ENCODE data around the gene ANKRD24. TPM values are rescaled to one million over a fixed set of nuclear protein-coding genes. Genes with fewer than 3 reads are reported as not detected.
"Not testable (repeated sequence)": the region's sequence is repeated elsewhere in the genome, so short reads cannot be mapped to it uniquely, and the experiment has no call there.

Gene ANKRD24
- total RNA-seq, 1 experiment from 2014 or later, result 0.33 TPM

DNA sequence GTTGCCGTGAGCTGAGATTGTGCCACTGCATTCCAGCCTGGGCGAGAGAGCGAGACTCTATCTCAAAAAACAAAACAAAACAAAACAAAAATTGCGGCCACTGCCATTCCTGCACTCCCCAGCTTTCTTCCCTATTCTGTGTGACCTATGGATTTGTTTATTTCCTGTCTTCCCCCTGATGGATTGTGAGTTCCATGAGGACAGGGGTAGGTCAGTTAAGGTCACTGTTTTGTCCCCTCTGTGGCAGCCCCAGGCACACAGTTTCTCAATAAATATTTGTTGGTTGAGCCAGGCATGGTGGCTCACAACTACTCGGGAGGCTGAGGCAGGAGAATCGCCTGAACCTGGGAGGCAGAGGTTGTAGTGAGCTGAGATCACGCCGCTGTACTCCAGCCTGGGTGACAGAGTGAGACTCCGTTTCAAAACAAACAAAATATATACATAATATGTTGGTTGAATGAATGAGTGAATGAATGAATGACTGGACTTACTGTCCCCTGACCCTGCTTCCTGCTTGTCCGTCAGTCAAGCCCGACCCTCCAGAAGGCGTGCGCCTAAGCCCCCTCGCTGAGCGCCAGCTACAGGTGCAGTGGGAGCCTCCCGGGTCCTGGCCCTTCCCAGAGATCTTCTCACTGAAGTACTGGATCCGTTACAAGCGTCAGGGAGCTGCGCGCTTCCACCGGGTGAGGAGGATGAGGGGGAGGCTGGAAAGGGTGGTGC is 51.8 kb downstream of the ANKRD24 start:
- CTCF ChIA-PET, result no interaction called here

DNA sequence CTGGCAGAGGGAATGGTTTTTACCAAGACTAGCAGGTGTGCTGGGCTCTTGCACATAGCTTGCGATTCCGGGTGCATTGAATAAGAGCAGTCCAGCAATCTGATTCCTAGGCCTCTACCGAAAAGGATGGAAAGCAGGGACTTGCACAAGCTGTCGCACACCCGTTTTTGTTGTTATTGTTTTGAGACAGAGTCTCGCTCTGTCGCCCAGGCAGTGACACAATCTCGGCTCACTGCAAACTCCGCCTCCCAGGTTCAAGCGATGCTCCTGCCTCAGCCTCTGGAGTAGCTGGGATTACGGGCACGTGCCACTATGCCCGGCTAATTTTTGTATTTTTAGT is 52.3 kb downstream of the ANKRD24 start:
- TF ChIP-seq EZH2 (IDR thresholded peaks at IDR 0.05; ENCODE audit: low read length, unreplicated experiment) (no peak), EZH2phosphoT487 (IDR thresholded peaks at IDR 0.05; ENCODE audit: borderline replicate concordance, low read length) (no peak)
- TF ChIP-seq, protein P1, sequence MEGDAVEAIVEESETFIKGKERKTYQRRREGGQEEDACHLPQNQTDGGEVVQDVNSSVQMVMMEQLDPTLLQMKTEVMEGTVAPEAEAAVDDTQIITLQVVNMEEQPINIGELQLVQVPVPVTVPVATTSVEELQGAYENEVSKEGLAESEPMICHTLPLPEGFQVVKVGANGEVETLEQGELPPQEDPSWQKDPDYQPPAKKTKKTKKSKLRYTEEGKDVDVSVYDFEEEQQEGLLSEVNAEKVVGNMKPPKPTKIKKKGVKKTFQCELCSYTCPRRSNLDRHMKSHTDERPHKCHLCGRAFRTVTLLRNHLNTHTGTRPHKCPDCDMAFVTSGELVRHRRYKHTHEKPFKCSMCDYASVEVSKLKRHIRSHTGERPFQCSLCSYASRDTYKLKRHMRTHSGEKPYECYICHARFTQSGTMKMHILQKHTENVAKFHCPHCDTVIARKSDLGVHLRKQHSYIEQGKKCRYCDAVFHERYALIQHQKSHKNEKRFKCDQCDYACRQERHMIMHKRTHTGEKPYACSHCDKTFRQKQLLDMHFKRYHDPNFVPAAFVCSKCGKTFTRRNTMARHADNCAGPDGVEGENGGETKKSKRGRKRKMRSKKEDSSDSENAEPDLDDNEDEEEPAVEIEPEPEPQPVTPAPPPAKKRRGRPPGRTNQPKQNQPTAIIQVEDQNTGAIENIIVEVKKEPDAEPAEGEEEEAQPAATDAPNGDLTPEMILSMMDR (conservative IDR thresholded peaks at IDR 0.05; ENCODE audit: low read depth, low read length), result no peak
- POLR2A ChIA-PET (ENCODE audit: unreplicated experiment), result no interaction called here
- CTCF ChIA-PET, result no interaction called here
- H3K9ac ChIP-seq (ENCODE audit: low read length), result no peak overlapping the region
- no peaks in the 10 kb centered on the region for H3K27me3 ChIP-seq (ENCODE audit: low read length)
- H3K4me3 ChIP-seq (ENCODE audit: low read length), result no peak overlapping the region
- DNase-seq (no peak), ATAC-seq (no peak)
- H3K9me3 ChIP-seq (ENCODE audit: low read length), result no peaks in the 10 kb centered on the region
- no peaks in the 10 kb centered on the region for H3K36me3 ChIP-seq (ENCODE audit: low read depth, low read length)
- no peaks in the 10 kb centered on the region for H3K4me1 ChIP-seq (ENCODE audit: insufficient read depth, low read length)
- no peaks in the 10 kb centered on the region for H3F3A ChIP-seq (ENCODE audit: low read length, unreplicated experiment)
- no peaks in the 10 kb centered on the region for H3K79me2 ChIP-seq (ENCODE audit: low read length)
- no peak overlapping the region for H3K4me2 ChIP-seq (ENCODE audit: low read length)
- no peak overlapping the region for H2AFZ ChIP-seq (ENCODE audit: low read length)
- intact Hi-C loops (cut with micrococcal nuclease), result no loop called here
- BruUV-seq (replicated peaks), result no TSS peak
- H3K9me2 ChIP-seq (replicated peaks; ENCODE audit: low read length), result no peaks in the 10 kb centered on the region
- no peak overlapping the region for H3K27ac ChIP-seq (ENCODE audit: low read length)
- H4K20me1 ChIP-seq (ENCODE audit: low read length), result no peaks in the 10 kb centered on the region

More for the DNA sequence above, 51.8 kb downstream of the ANKRD24 start:
- Histone ChIP-seq H3K4me1 (ENCODE audit: insufficient read depth, low read length) (peaks cover 3% of the 10 kb centered on the region; the same call in 1 of the 2 replicates), H3F3A (ENCODE audit: low read length, unreplicated experiment) (no peaks in the 10 kb centered on the region), H3K9me3 (ENCODE audit: low read length) (no peaks in the 10 kb centered on the region), H3K9ac (ENCODE audit: low read length) (no peak overlapping the region), H3K4me3 (ENCODE audit: low read length) (no peak overlapping the region), H3K27me3 (ENCODE audit: low read length) (no peaks in the 10 kb centered on the region), H3K27ac (ENCODE audit: low read length) (no peak overlapping the region), H3K4me2 (ENCODE audit: low read length) (no peak overlapping the region), H2AFZ (ENCODE audit: low read length) (no peak overlapping the region), H3K79me2 (ENCODE audit: low read length) (no peaks in the 10 kb centered on the region), H3K36me3 (ENCODE audit: low read depth, low read length) (no peaks in the 10 kb centered on the region), H4K20me1 (ENCODE audit: low read length) (no peaks in the 10 kb centered on the region), H3K9me2 (replicated peaks; ENCODE audit: low read length) (no peaks in the 10 kb centered on the region)
- no peak for DNase-seq
- intact Hi-C loops (cut with micrococcal nuclease), result no loop called here
- TF ChIP-seq EZH2 (IDR thresholded peaks at IDR 0.05; ENCODE audit: low read length, unreplicated experiment), result no peak
- TF ChIP-seq, protein P1 (conservative IDR thresholded peaks at IDR 0.05; ENCODE audit: low read depth, low read length), result no peak
- no peak for TF ChIP-seq EZH2phosphoT487 (IDR thresholded peaks at IDR 0.05; ENCODE audit: borderline replicate concordance, low read length)
- ATAC-seq, result no peak
- POLR2A ChIA-PET (ENCODE audit: unreplicated experiment), result no interaction called here
- no TSS peak for BruUV-seq (replicated peaks)

DNA sequence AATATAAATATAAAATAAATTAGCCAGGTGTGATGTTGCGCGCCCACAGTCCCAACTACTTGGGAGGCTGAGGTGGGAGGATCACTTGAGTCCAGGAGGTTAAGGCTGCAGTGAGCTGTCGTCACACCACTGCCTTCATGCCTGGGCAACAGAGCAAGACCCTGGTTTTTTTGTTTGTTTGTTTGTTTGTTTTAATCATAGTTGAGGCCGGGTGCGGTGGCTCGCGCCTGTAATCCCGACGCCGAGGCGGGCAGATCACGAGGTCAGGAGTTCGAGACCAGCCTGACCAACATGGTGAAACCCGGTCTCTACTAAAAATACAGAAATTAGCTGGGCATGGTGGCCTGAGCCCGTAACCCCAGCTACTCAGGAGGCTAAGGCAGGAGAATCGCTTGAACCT is 55.0 kb downstream of the ANKRD24 start:
- BruUV-seq (replicated peaks); H3K9ac ChIP-seq (ENCODE audit: low read length); H4K20me1 ChIP-seq (ENCODE audit: low read length); H3K36me3 ChIP-seq (ENCODE audit: low read depth, low read length); intact Hi-C loops (cut with micrococcal nuclease); H3K27ac ChIP-seq (ENCODE audit: low read length); H3K9me2 ChIP-seq (replicated peaks; ENCODE audit: low read length); H3K27me3 ChIP-seq (ENCODE audit: low read length); DNase-seq; POLR2A ChIA-PET (ENCODE audit: unreplicated experiment); H3K4me1 ChIP-seq (ENCODE audit: insufficient read depth, low read length); H3F3A ChIP-seq (ENCODE audit: low read length, unreplicated experiment); H3K4me2 ChIP-seq (ENCODE audit: low read length); H2AFZ ChIP-seq (ENCODE audit: low read length); H3K9me3 ChIP-seq (ENCODE audit: low read length); H3K4me3 ChIP-seq (ENCODE audit: low read length); H3K79me2 ChIP-seq (ENCODE audit: low read length); CTCF ChIA-PET; ATAC-seq: not testable (repeated sequence)
